Measurements from ENCODE around the gene THEM5.

The THEM5 gene

GRCh38 chr1:151829352-151830046 is 24.0 kb downstream of the THEM5 start:
- H3K4me3 ChIP-seq (replicated peaks; ENCODE audit: low read depth, low read length), result no peak overlapping the region
- TF ChIP-seq CTCF (IDR thresholded peaks at IDR 0.05; ENCODE audit: low read length, missing control alignments), result no peak
- no peak for DNase-seq (ENCODE audit: low read depth)

GRCh38 chr1:151828921-151829320 is 24.6 kb downstream of the THEM5 start:
- TF ChIP-seq CTCF (IDR thresholded peaks at IDR 0.05; ENCODE audit: low read length, missing control alignments), result no peak
- peak; percentile 62 for DNase-seq (ENCODE audit: low read depth)
- no peak overlapping the region for H3K4me3 ChIP-seq (replicated peaks; ENCODE audit: low read depth, low read length)

GRCh38 chr1:151827853-151828252 is 25.7 kb downstream of the THEM5 start:
- no peak overlapping the region for H3K4me3 ChIP-seq (replicated peaks; ENCODE audit: low read depth, low read length)
- no peak for TF ChIP-seq CTCF (IDR thresholded peaks at IDR 0.05; ENCODE audit: low read length, missing control alignments)
- no peak for DNase-seq (ENCODE audit: low read depth)

- H3K4me3 ChIP-seq (replicated peaks; ENCODE audit: low read depth, low read length), result no peak overlapping the region
These were observed 27.5 kb downstream of the THEM5 start for GRCh38 chr1:151825751-151826660.

GRCh38 chr1:151825204-151825603 is 28.3 kb downstream of the THEM5 start:
- no peak for TF ChIP-seq CTCF (IDR thresholded peaks at IDR 0.05; ENCODE audit: low read length, missing control alignments)
- no peak overlapping the region for H3K4me3 ChIP-seq (replicated peaks; ENCODE audit: low read depth, low read length)
- no peak for DNase-seq (ENCODE audit: low read depth)

More at GRCh38 chr1:151825751-151826660, 27.5 kb downstream of the THEM5 start:
- TF ChIP-seq CTCF (IDR thresholded peaks at IDR 0.05; ENCODE audit: low read length, missing control alignments), result no peak
- DNase-seq (ENCODE audit: low read depth), result no peak

- no peak overlapping the region for H3K4me3 ChIP-seq (replicated peaks; ENCODE audit: low read depth, low read length)
- DNase-seq (ENCODE audit: low read depth), result no peak
- TF ChIP-seq CTCF (IDR thresholded peaks at IDR 0.05; ENCODE audit: low read length, missing control alignments), result no peak
These were observed 30.3 kb downstream of the THEM5 start for GRCh38 chr1:151823175-151823574.
